Activated CD4-positive, alpha-beta T cell treated with anti-CD3 and anti-CD28 coated beads, Interleukin-2, amount 10 ng/mL, durations not matched to agents 24 days and 14 days (primary cell): Measurements from ENCODE around the gene COG5. TPM values are rescaled to one million over a fixed set of nuclear protein-coding genes. Genes with fewer than 3 reads are reported as not detected.

ENCODE experiments used
- DNase-seq: peaks from one replicate; pipeline ENCODE4 v3.0.0; 2022
- H3K27ac Mint-ChIP-seq: one replicate; pipeline ENCODE4 v1.8.0; 2022; ENCODE audit warnings: mild to moderate bottlenecking, mixed read lengths
- H3K27me3 Mint-ChIP-seq: one replicate; pipeline ENCODE4 v1.8.0; 2022; ENCODE audit warnings: mixed read lengths
- H3K36me3 Mint-ChIP-seq: one replicate; pipeline ENCODE4 v1.8.0; 2022; ENCODE audit warnings: low read depth, mild to moderate bottlenecking, mixed read lengths
- H3K4me1 Mint-ChIP-seq: one replicate; pipeline ENCODE4 v1.8.0; 2021; ENCODE audit warnings: mixed read lengths
- H3K4me3 Mint-ChIP-seq: one replicate; pipeline ENCODE4 v1.8.0; 2022; ENCODE audit warnings: mild to moderate bottlenecking, moderate library complexity, mixed read lengths
- H3K9me3 Mint-ChIP-seq: one replicate; pipeline ENCODE4 v1.8.0; 2021; ENCODE audit warnings: mixed read lengths
- intact Hi-C: fragments of 100-400 bp; cut with micrococcal nuclease; formaldehyde crosslinking; loops from one replicate; pipeline ENCODE4 v1.15.1; 2023
- total RNA-seq: library from RNA; stranded (reverse); gene quantifications from 2 replicates; pipeline ENCODE4 v1.2.3, GENCODE V29; 2022

Gene COG5
- total RNA-seq, 1 donor from 2014 or later, result 43.3 TPM

GRCh38 chr7:107446988-107447387, 116.7 kb downstream of the COG5 start:
- Mint-ChIP-seq H3K4me1 (peaks cover 3% of the 10 kb centered on the region), H3K36me3 (peaks cover 7% of the 10 kb centered on the region), H3K9me3 (peaks cover 5% of the 10 kb centered on the region), H3K4me3 (no peak overlapping the region), H3K27ac (no peak overlapping the region), H3K27me3 (no peaks in the 10 kb centered on the region)
- DNase-seq, result no peak
- intact Hi-C loops, result no loop called here

- Mint-ChIP-seq H3K27ac (no peak overlapping the region), H3K9me3 (peaks cover 5% of the 10 kb centered on the region), H3K36me3 (peaks cover 7% of the 10 kb centered on the region), H3K27me3 (no peaks in the 10 kb centered on the region), H3K4me1 (peaks cover 3% of the 10 kb centered on the region), H3K4me3 (no peak overlapping the region)
- intact Hi-C loops, result no loop called here
- no peak for DNase-seq
Measured at GRCh38 chr7:107446531-107446930, 117.2 kb downstream of the COG5 start.

GRCh38 chr7:107442678-107443077, 121.0 kb downstream of the COG5 start:
- no peaks in the 10 kb centered on the region for H3K9me3 Mint-ChIP-seq
- peaks cover 3% of the 10 kb centered on the region for H3K4me1 Mint-ChIP-seq
- H3K4me3 Mint-ChIP-seq, result no peak overlapping the region
- no peaks in the 10 kb centered on the region for H3K27me3 Mint-ChIP-seq
- DNase-seq, result no peak
- intact Hi-C loops, result no loop called here
- H3K27ac Mint-ChIP-seq, result no peak overlapping the region
- H3K36me3 Mint-ChIP-seq, result peaks cover 6% of the 10 kb centered on the region

GRCh38 chr7:107441581-107442422, 121.9 kb downstream of the COG5 start:
- peaks cover 4% of the 10 kb centered on the region for H3K36me3 Mint-ChIP-seq

GRCh38 chr7:107439025-107439424, 124.7 kb downstream of the COG5 start:
- Mint-ChIP-seq H3K27me3 (no peaks in the 10 kb centered on the region), H3K4me1 (no peaks in the 10 kb centered on the region), H3K9me3 (no peaks in the 10 kb centered on the region), H3K36me3 (peaks cover 12% of the 10 kb centered on the region), H3K27ac (no peak overlapping the region), H3K4me3 (no peak overlapping the region)
- no peak for DNase-seq
- intact Hi-C loops, result no loop called here

More at GRCh38 chr7:107441581-107442422, 121.9 kb downstream of the COG5 start:
- no peaks in the 10 kb centered on the region for H3K27me3 Mint-ChIP-seq
- no peaks in the 10 kb centered on the region for H3K4me1 Mint-ChIP-seq
- DNase-seq, result no peak
- H3K9me3 Mint-ChIP-seq, result no peaks in the 10 kb centered on the region
- no peak overlapping the region for H3K4me3 Mint-ChIP-seq
- intact Hi-C loops, result no loop called here
- no peak overlapping the region for H3K27ac Mint-ChIP-seq

- no peak overlapping the region for H3K4me3 Mint-ChIP-seq
- peaks cover 8% of the 10 kb centered on the region for H3K36me3 Mint-ChIP-seq
- peaks cover 4% of the 10 kb centered on the region for H3K9me3 Mint-ChIP-seq
- no peaks in the 10 kb centered on the region for H3K4me1 Mint-ChIP-seq
- H3K27ac Mint-ChIP-seq, result no peak overlapping the region
- no peaks in the 10 kb centered on the region for H3K27me3 Mint-ChIP-seq
- no peak for DNase-seq
- intact Hi-C loops, result no loop called here
Measured at GRCh38 chr7:107435749-107436148, 128.0 kb downstream of the COG5 start.

GRCh38 chr7:107432261-107432660, 131.5 kb downstream of the COG5 start:
- Mint-ChIP-seq H3K9me3 (peaks cover 8% of the 10 kb centered on the region), H3K27ac (no peak overlapping the region), H3K4me1 (no peaks in the 10 kb centered on the region), H3K27me3 (no peaks in the 10 kb centered on the region), H3K36me3 (peaks cover 12% of the 10 kb centered on the region), H3K4me3 (no peak overlapping the region)
- no peak for DNase-seq
- intact Hi-C loops, result no loop called here

- Mint-ChIP-seq H3K36me3 (peaks cover 6% of the 10 kb centered on the region), H3K4me3 (no peak overlapping the region), H3K4me1 (no peaks in the 10 kb centered on the region), H3K9me3 (peaks cover 8% of the 10 kb centered on the region), H3K27me3 (no peaks in the 10 kb centered on the region), H3K27ac (no peak overlapping the region)
- no peak for DNase-seq
- intact Hi-C loops, result no loop called here
Measured at GRCh38 chr7:107430057-107430456, 133.7 kb downstream of the COG5 start.

GRCh38 chr7:107428642-107429041, 135.1 kb downstream of the COG5 start:
- Mint-ChIP-seq H3K27ac (no peak overlapping the region), H3K9me3 (peaks cover 8% of the 10 kb centered on the region), H3K36me3 (peaks cover 4% of the 10 kb centered on the region), H3K4me1 (no peaks in the 10 kb centered on the region), H3K27me3 (no peaks in the 10 kb centered on the region), H3K4me3 (no peak overlapping the region)
- intact Hi-C loops, result no loop called here
- no peak for DNase-seq

GRCh38 chr7:107427462-107427861, 136.3 kb downstream of the COG5 start:
- no peak for DNase-seq
- Mint-ChIP-seq H3K4me3 (no peak overlapping the region), H3K9me3 (peaks cover 4% of the 10 kb centered on the region), H3K4me1 (no peaks in the 10 kb centered on the region), H3K36me3 (peaks cover 4% of the 10 kb centered on the region), H3K27ac (no peak overlapping the region), H3K27me3 (no peaks in the 10 kb centered on the region)
- intact Hi-C loops, result no loop called here

GRCh38 chr7:107414198-107414597, 149.5 kb downstream of the COG5 start:
- DNase-seq, result no peak
- H3K27ac Mint-ChIP-seq, result no peak overlapping the region
- H3K36me3 Mint-ChIP-seq, result peaks cover 13% of the 10 kb centered on the region
- intact Hi-C loops, result no loop called here
- H3K4me3 Mint-ChIP-seq, result no peak overlapping the region
- no peaks in the 10 kb centered on the region for H3K27me3 Mint-ChIP-seq
- no peaks in the 10 kb centered on the region for H3K4me1 Mint-ChIP-seq
- peaks cover 6% of the 10 kb centered on the region for H3K9me3 Mint-ChIP-seq

- no peak overlapping the region for H3K27ac Mint-ChIP-seq
- intact Hi-C loops, result no loop called here
Measured at GRCh38 chr7:107408349-107408748, 155.4 kb downstream of the COG5 start.

GRCh38 chr7:107405559-107405958, 158.2 kb downstream of the COG5 start:
- peaks cover 6% of the 10 kb centered on the region for H3K4me1 Mint-ChIP-seq
- no peaks in the 10 kb centered on the region for H3K27me3 Mint-ChIP-seq
- H3K4me3 Mint-ChIP-seq, result no peak overlapping the region
- no peak overlapping the region for H3K27ac Mint-ChIP-seq
- peaks cover 17% of the 10 kb centered on the region for H3K36me3 Mint-ChIP-seq
- intact Hi-C loops, result no loop called here
- peaks cover 6% of the 10 kb centered on the region for H3K9me3 Mint-ChIP-seq
- DNase-seq, result no peak

More at GRCh38 chr7:107408349-107408748, 155.4 kb downstream of the COG5 start:
- no peaks in the 10 kb centered on the region for H3K27me3 Mint-ChIP-seq
- H3K4me1 Mint-ChIP-seq, result peaks cover 6% of the 10 kb centered on the region
- peaks cover 6% of the 10 kb centered on the region for H3K9me3 Mint-ChIP-seq
- H3K36me3 Mint-ChIP-seq, result peaks cover 21% of the 10 kb centered on the region
- H3K4me3 Mint-ChIP-seq, result no peak overlapping the region
- DNase-seq, result no peak

GRCh38 chr7:107404740-107405537, 158.8 kb downstream of the COG5 start:
- no peak for DNase-seq
- intact Hi-C loops, result no loop called here
- Mint-ChIP-seq H3K27ac (no peak overlapping the region), H3K4me3 (no peak overlapping the region), H3K27me3 (no peaks in the 10 kb centered on the region), H3K36me3 (peaks cover 15% of the 10 kb centered on the region), H3K4me1 (peaks cover 6% of the 10 kb centered on the region), H3K9me3 (peaks cover 5% of the 10 kb centered on the region)
